ENCODE results near the gene SPDYA.
"Not testable (repeated sequence)": the region's sequence is repeated elsewhere in the genome, so short reads cannot be mapped to it uniquely, and the experiment has no call there.

The SPDYA gene

GRCh38 chr2:28810384-28811285 is at the start of gene SPDYA:
Gene SPDYA, plus strand, starts transcription at chr2:28810834. Its CDS starts 5,181 bp downstream, at chr2:28816015.
- DNase-seq: peak; percentile 86

- DNase-seq: no peak
These were observed 49.2 kb upstream of the SPDYA start for GRCh38 chr2:28761420-28761819.

GRCh38 chr2:28764909-28765711 is 45.5 kb upstream of the SPDYA start:
- DNase-seq: no peak

- DNase-seq: no peak
These were observed 44.6 kb upstream of the SPDYA start for GRCh38 chr2:28766070-28766469.

GRCh38 chr2:28767337-28767736 is 43.3 kb upstream of the SPDYA start:
- DNase-seq: no peak

GRCh38 chr2:28768422-28768821 is 42.2 kb upstream of the SPDYA start:
- DNase-seq: no peak

GRCh38 chr2:28768952-28769351 is 41.7 kb upstream of the SPDYA start:
- DNase-seq: no peak

GRCh38 chr2:28772351-28772750 is 38.3 kb upstream of the SPDYA start:
- no peak for DNase-seq

GRCh38 chr2:28776471-28776870 is 34.2 kb upstream of the SPDYA start:
- no peak for DNase-seq

GRCh38 chr2:28778392-28778791 is 32.2 kb upstream of the SPDYA start:
- DNase-seq: no peak

- no peak for DNase-seq
These were observed 31.6 kb upstream of the SPDYA start for GRCh38 chr2:28779001-28779400.

- DNase-seq: no peak
These were observed 30.1 kb upstream of the SPDYA start for GRCh38 chr2:28780496-28780895.

- no peak for DNase-seq
These were observed 28.2 kb upstream of the SPDYA start for GRCh38 chr2:28782423-28782822.

- not testable (repeated sequence) for DNase-seq
These were observed 26.1 kb upstream of the SPDYA start for GRCh38 chr2:28784570-28784969.

GRCh38 chr2:28796620-28797019 is 14.0 kb upstream of the SPDYA start:
- DNase-seq: no peak

GRCh38 chr2:28801726-28802125 is 8.9 kb upstream of the SPDYA start:
- no peak for DNase-seq

GRCh38 chr2:28802975-28803429 is 7.6 kb upstream of the SPDYA start:
- DNase-seq: no peak

- DNase-seq: peak in 1 of 2 experiments; percentile 43
These were observed 707 bp upstream of the SPDYA start for GRCh38 chr2:28809927-28810326.

- no peak for DNase-seq
These were observed 7.4 kb downstream of the SPDYA start for GRCh38 chr2:28818053-28818452.

GRCh38 chr2:28821295-28821958 is 10.8 kb downstream of the SPDYA start:
- DNase-seq: peak; percentile 17 to 70

GRCh38 chr2:28822036-28822435 is 11.4 kb downstream of the SPDYA start:
- DNase-seq: no peak

GRCh38 chr2:28824207-28824606 is 13.6 kb downstream of the SPDYA start:
- no peak for DNase-seq

GRCh38 chr2:28824870-28825269 is 14.2 kb downstream of the SPDYA start:
- no peak for DNase-seq
